Endothelial cell (in vitro differentiated cells): ENCODE measurements around the gene CD226. TPM values are rescaled to one million over a fixed set of nuclear protein-coding genes. Genes with fewer than 3 reads are reported as not detected.

Source experiments
- DNase-seq: peaks from one replicate; pipeline ENCODE4 v3.0.0; 2021; ENCODE audit warnings: low spot score
- H3K27ac Mint-ChIP-seq: one replicate; pipeline ENCODE4 v1.8.0; 2021; ENCODE audit warnings: mixed read lengths, inconsistent platforms; ENCODE audit not compliant: unreplicated experiment
- H3K27me3 Mint-ChIP-seq: one replicate; pipeline ENCODE4 v1.8.0; 2021; ENCODE audit warnings: mild to moderate bottlenecking, moderate library complexity, mixed read lengths, inconsistent platforms; ENCODE audit not compliant: unreplicated experiment
- H3K36me3 Mint-ChIP-seq: one replicate; pipeline ENCODE4 v1.8.0; 2021; ENCODE audit warnings: mild to moderate bottlenecking, low read depth, mixed read lengths, inconsistent platforms; ENCODE audit not compliant: unreplicated experiment
- H3K4me1 Mint-ChIP-seq: one replicate; pipeline ENCODE4 v1.8.0; 2021; ENCODE audit warnings: mild to moderate bottlenecking, mixed read lengths, inconsistent platforms; ENCODE audit not compliant: unreplicated experiment
- H3K4me3 Mint-ChIP-seq: one replicate; pipeline ENCODE4 v1.8.0; 2021; ENCODE audit warnings: mild to moderate bottlenecking, mixed read lengths, inconsistent platforms; ENCODE audit not compliant: unreplicated experiment
- H3K9me3 Mint-ChIP-seq: one replicate; pipeline ENCODE4 v1.8.0; 2021; ENCODE audit warnings: mixed read lengths, inconsistent platforms; ENCODE audit not compliant: unreplicated experiment
- total RNA-seq: library from RNA; stranded (reverse); fragmentation: NEBNext Ultra II Directional; extraction: Animal tissue kit (Norgen Biotek cat#: 25700); gene quantifications from one replicate; pipeline ENCODE4 v1.2.1, GENCODE V29; 2021; ENCODE audit not compliant: unreplicated experiment
- TF ChIP-seq, protein P1 (sequence below): fragments of 200-600 bp; sonication (generic); IDR thresholded peaks from one replicate; pipeline ENCODE4 v1.5.0; 2021; ENCODE audit warnings: antibody characterized with exemption; ENCODE audit not compliant: unreplicated experiment

The CD226 gene
- total RNA-seq, 1 donor from 2014 or later = 0.80 TPM

DNA sequence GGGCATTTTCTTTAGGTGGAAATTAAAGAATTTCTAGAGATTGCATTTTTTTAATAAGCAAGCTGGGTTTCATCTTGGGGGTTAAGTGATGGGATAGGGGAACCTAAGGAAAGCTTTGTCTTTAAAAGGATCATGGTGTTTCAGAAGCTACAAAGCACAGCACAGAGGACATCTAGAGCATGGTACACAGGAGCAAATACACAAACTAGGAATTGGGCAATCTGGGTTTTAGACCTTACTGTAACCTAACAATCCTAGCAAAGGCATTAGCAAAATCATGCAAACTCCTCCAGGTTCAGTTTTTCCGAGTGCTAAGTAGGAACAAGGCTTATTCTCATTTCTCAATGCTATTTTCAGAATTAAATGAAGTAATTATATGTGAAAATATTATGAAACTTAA, 134.1 kb downstream of the CD226 start:
- TF ChIP-seq, protein P1, sequence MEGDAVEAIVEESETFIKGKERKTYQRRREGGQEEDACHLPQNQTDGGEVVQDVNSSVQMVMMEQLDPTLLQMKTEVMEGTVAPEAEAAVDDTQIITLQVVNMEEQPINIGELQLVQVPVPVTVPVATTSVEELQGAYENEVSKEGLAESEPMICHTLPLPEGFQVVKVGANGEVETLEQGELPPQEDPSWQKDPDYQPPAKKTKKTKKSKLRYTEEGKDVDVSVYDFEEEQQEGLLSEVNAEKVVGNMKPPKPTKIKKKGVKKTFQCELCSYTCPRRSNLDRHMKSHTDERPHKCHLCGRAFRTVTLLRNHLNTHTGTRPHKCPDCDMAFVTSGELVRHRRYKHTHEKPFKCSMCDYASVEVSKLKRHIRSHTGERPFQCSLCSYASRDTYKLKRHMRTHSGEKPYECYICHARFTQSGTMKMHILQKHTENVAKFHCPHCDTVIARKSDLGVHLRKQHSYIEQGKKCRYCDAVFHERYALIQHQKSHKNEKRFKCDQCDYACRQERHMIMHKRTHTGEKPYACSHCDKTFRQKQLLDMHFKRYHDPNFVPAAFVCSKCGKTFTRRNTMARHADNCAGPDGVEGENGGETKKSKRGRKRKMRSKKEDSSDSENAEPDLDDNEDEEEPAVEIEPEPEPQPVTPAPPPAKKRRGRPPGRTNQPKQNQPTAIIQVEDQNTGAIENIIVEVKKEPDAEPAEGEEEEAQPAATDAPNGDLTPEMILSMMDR = no peak
- Mint-ChIP-seq H3K27ac (no peak overlapping the region), H3K4me1 (no peaks in the 10 kb centered on the region)

DNA sequence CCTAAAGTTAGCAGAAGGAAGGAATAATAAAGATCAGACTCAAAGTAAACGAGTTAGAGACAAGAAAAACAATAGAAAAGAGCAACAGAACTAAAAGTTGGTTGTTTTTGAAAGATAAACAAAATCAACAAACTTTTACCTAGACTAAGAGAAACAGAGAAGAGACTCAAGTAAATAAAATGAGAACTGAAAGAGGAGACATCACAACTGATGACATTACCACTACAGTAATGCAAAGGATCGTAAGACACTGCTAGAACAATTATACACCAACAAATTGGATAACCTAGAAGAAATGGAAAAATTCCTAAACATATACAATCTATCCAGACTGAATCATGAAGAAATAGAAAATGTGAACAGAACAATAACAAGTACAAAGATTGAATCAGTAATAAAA, 139.3 kb downstream of the CD226 start:
- no peaks in the 10 kb centered on the region for H3K9me3 Mint-ChIP-seq
- no peak overlapping the region for H3K27ac Mint-ChIP-seq
- H3K27me3 Mint-ChIP-seq = no peaks in the 10 kb centered on the region
- TF ChIP-seq, protein P1 = no peak
- H3K36me3 Mint-ChIP-seq = no peaks in the 10 kb centered on the region
- no peak for DNase-seq
- no peaks in the 10 kb centered on the region for H3K4me1 Mint-ChIP-seq
- no peak overlapping the region for H3K4me3 Mint-ChIP-seq

More for the DNA sequence above, 134.1 kb downstream of the CD226 start:
- no peaks in the 10 kb centered on the region for H3K9me3 Mint-ChIP-seq
- no peak overlapping the region for H3K4me3 Mint-ChIP-seq
- no peaks in the 10 kb centered on the region for H3K36me3 Mint-ChIP-seq
- no peak for DNase-seq
- peaks cover 2% of the 10 kb centered on the region for H3K27me3 Mint-ChIP-seq

DNA sequence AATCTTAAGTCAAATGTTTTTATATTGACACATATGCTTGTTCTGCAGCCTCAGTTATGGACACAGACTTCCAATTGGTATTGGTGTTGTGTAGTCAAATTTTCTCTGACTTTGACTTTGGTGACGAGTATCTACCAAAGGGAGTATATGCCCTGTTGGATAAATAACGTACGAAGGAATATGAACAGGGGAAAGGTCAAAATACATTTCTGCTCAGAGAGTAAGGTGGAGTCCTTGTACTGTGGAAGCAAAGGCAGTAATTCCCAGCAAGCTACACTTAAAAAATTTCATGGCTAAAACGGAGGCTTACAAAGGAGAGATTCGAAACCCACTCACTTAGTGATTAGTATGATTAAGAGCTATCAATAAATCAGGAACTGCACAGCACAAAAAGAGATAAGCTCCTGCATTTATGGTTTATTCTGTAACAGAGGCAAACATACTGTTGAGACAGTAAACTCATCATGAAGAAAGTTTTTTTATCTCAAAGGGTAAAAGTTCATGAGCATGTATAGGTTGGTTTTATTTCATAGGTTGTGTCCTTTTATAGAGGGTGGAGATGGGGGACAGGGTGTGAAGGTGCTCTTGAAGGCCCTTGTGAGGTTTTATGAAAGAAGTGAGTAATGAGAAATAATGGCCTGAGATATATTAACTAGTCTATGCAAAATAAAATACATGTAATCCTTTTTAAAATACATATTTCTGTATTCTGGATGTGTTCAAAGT, 142.7 kb downstream of the CD226 start:
- no peak for DNase-seq
- no peak overlapping the region for H3K4me3 Mint-ChIP-seq
- TF ChIP-seq, protein P1 = no peak
- no peaks in the 10 kb centered on the region for H3K9me3 Mint-ChIP-seq
- no peaks in the 10 kb centered on the region for H3K36me3 Mint-ChIP-seq
- no peaks in the 10 kb centered on the region for H3K27me3 Mint-ChIP-seq
- H3K4me1 Mint-ChIP-seq = no peaks in the 10 kb centered on the region
- no peak overlapping the region for H3K27ac Mint-ChIP-seq
